ENCODE measurements around the gene STEAP4. TPM values are rescaled to one million over a fixed set of nuclear protein-coding genes. Genes with fewer than 3 reads are reported as not detected.

Gene STEAP4
- total and polyA plus RNA-seq, 2 of the 13 experiments (the other 11 are each of a cell fraction or from before 2014, with no cell fraction given), result not detected

- Histone ChIP-seq H3K4me3 (replicated peaks in 1 of 3; ENCODE audit: insufficient read depth in 1 of 3, low read depth in 2 of 3, low read length in 3 of 3) (no peak overlapping the region), H3K79me2 (ENCODE audit: insufficient read depth, low read length) (no peaks in the 10 kb centered on the region), H3K27ac (ENCODE audit: extremely low read length, insufficient read depth, low read length) (no peak overlapping the region), H2AFZ (ENCODE audit: low read length) (no peak overlapping the region), H3K9me3 (ENCODE audit: low read length) (no peaks in the 10 kb centered on the region), H3K36me3 (replicated peaks in 1 of 2; ENCODE audit: control insufficient read depth in 1 of 2, insufficient read depth in 2 of 2, low read length in 2 of 2) (no peaks in the 10 kb centered on the region), H3K9ac (ENCODE audit: insufficient read depth, low read depth, low read length) (no peak overlapping the region), H3K4me1 (ENCODE audit: insufficient read depth, low read length) (no peaks in the 10 kb centered on the region), H3K27me3 (ENCODE audit: control insufficient read depth in 1 of 2, insufficient read depth in 2 of 2, low read length in 2 of 2) (peaks cover 0 to 4% of the 10 kb centered on the region in 2 experiments; a peak in 2 of 5 replicates), H3K4me2 (ENCODE audit: low read depth, low read length) (no peak overlapping the region), H4K20me1 (ENCODE audit: insufficient read depth, low read length) (no peaks in the 10 kb centered on the region)
- FAIRE-seq (no peak), DNase-seq (ENCODE audit: low spot score) (no peak), ATAC-seq (no peak)
- ChIA-PET CTCF (ENCODE audit: low intra/inter-chr PET ratio, low total read pairs) (no interaction called here), POLR2A (no interaction called here)
- BruUV-seq (replicated peaks), result no TSS peak
- intact Hi-C loops (cut with micrococcal nuclease; ENCODE audit: unreplicated experiment) (no loop called here), in situ Hi-C loops (cut with HindIII; ENCODE audit: extremely low pct_ligation_motif_present, low pct_unique_long_range_greater_than_20kb) (no loop called here)
- no peak for TF ChIP-seq POGZ (CRISPR knock-in tag; IDR thresholded peaks at IDR 0.05)
- no peak for TF ChIP-seq STAG1 (CRISPR knock-in tag; IDR thresholded peaks at IDR 0.05)
- 7% methylated on average over 1 of the region's 1 CpG for WGBS (ENCODE audit: low lambda C conversion rate)
Measured at GRCh38 chr7:88311675-88312036, 5.0 kb upstream of the STEAP4 start.

- Histone ChIP-seq H3K9ac (ENCODE audit: insufficient read depth, low read depth, low read length) (no peak overlapping the region), H3K36me3 (replicated peaks in 1 of 2; ENCODE audit: control insufficient read depth in 1 of 2, insufficient read depth in 2 of 2, low read length in 2 of 2) (no peaks in the 10 kb centered on the region), H3K27me3 (ENCODE audit: control insufficient read depth in 1 of 2, insufficient read depth in 2 of 2, low read length in 2 of 2) (peaks cover 0 to 6% of the 10 kb centered on the region in 2 experiments; a peak in 2 of 5 replicates), H3K27ac (ENCODE audit: extremely low read length, insufficient read depth, low read length) (no peak overlapping the region), H3K79me2 (ENCODE audit: insufficient read depth, low read length) (no peaks in the 10 kb centered on the region), H2AFZ (ENCODE audit: low read length) (no peak overlapping the region), H3K4me1 (ENCODE audit: insufficient read depth, low read length) (no peaks in the 10 kb centered on the region), H3K9me3 (ENCODE audit: low read length) (no peaks in the 10 kb centered on the region), H3K4me2 (ENCODE audit: low read depth, low read length) (no peak overlapping the region), H4K20me1 (ENCODE audit: insufficient read depth, low read length) (no peaks in the 10 kb centered on the region), H3K4me3 (replicated peaks in 1 of 3; ENCODE audit: insufficient read depth in 1 of 3, low read depth in 2 of 3, low read length in 3 of 3) (no peak overlapping the region)
- WGBS (ENCODE audit: low lambda C conversion rate), result 13% methylated on average over 4 of the region's 4 CpGs
- intact Hi-C loops (cut with micrococcal nuclease; ENCODE audit: unreplicated experiment) (no loop called here), in situ Hi-C loops (cut with HindIII; ENCODE audit: extremely low pct_ligation_motif_present, low pct_unique_long_range_greater_than_20kb) (no loop called here)
- DNase-seq (ENCODE audit: low spot score) (no peak), ATAC-seq (no peak), FAIRE-seq (no peak)
- no TSS peak for BruUV-seq (replicated peaks)
- CTCF ChIA-PET (ENCODE audit: low intra/inter-chr PET ratio, low total read pairs), result no interaction called here
- TF ChIP-seq CEBPZ (IDR thresholded peaks at IDR 0.05; ENCODE audit: low read length), result no peak
- peak; percentile 68 for TF ChIP-seq MNT (IDR thresholded peaks at IDR 0.05)
- POLR2A ChIA-PET, result no interaction called here
Measured at GRCh38 chr7:88310956-88311674, 4.4 kb upstream of the STEAP4 start.
